ENCODE measurements around the gene C1orf198. TPM values are rescaled to one million over a fixed set of nuclear protein-coding genes. Genes with fewer than 3 reads are reported as not detected.

The C1orf198 gene
- total RNA-seq, 1 donor from 2014 or later: 48.5 TPM

GRCh38 chr1:230794431-230794830 is 73.9 kb downstream of the C1orf198 start:
- no peaks in the 10 kb centered on the region for H3K36me3 ChIP-seq
- no peak for TF ChIP-seq EZH2 (IDR thresholded peaks at IDR 0.05)
- TF ChIP-seq, protein P1, sequence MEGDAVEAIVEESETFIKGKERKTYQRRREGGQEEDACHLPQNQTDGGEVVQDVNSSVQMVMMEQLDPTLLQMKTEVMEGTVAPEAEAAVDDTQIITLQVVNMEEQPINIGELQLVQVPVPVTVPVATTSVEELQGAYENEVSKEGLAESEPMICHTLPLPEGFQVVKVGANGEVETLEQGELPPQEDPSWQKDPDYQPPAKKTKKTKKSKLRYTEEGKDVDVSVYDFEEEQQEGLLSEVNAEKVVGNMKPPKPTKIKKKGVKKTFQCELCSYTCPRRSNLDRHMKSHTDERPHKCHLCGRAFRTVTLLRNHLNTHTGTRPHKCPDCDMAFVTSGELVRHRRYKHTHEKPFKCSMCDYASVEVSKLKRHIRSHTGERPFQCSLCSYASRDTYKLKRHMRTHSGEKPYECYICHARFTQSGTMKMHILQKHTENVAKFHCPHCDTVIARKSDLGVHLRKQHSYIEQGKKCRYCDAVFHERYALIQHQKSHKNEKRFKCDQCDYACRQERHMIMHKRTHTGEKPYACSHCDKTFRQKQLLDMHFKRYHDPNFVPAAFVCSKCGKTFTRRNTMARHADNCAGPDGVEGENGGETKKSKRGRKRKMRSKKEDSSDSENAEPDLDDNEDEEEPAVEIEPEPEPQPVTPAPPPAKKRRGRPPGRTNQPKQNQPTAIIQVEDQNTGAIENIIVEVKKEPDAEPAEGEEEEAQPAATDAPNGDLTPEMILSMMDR (IDR thresholded peaks at IDR 0.05): no peak
- no peak for TF ChIP-seq EZH2phosphoT487 (IDR thresholded peaks at IDR 0.05)
- no peaks in the 10 kb centered on the region for H3F3A ChIP-seq (ENCODE audit: low read depth)
- H4K20me1 ChIP-seq (ENCODE audit: low read depth): no peaks in the 10 kb centered on the region
- H3K79me2 ChIP-seq (ENCODE audit: low read depth): no peaks in the 10 kb centered on the region
- H3K9me3 Mint-ChIP-seq: peaks cover 2% of the 10 kb centered on the region
- H3K4me1 Mint-ChIP-seq: peaks cover 24% of the 10 kb centered on the region
- H3K9ac ChIP-seq: no peak overlapping the region
- H3K27me3 Mint-ChIP-seq (ENCODE audit: insufficient read depth, low read depth): peaks cover 6% of the 10 kb centered on the region
- H3K4me3 Mint-ChIP-seq: no peak overlapping the region
- no peaks in the 10 kb centered on the region for H3K9me3 ChIP-seq (ENCODE audit: low read depth)
- no peak overlapping the region for H3K27ac ChIP-seq
- no peaks in the 10 kb centered on the region for H3K4me1 ChIP-seq
- peaks cover 20% of the 10 kb centered on the region for H3K27me3 ChIP-seq
- H3K36me3 Mint-ChIP-seq: no peaks in the 10 kb centered on the region
- no peak for DNase-seq (ENCODE audit: low spot score)
- H3K4me2 ChIP-seq: no peak overlapping the region
- no peak overlapping the region for H2AFZ ChIP-seq (replicated peaks)
- no peak overlapping the region for H3K27ac Mint-ChIP-seq
- no peak overlapping the region for H3K4me3 ChIP-seq

GRCh38 chr1:230793463-230793745 is 74.9 kb downstream of the C1orf198 start:
- no peak overlapping the region for H3K27ac ChIP-seq
- no peaks in the 10 kb centered on the region for H3K36me3 ChIP-seq
- Mint-ChIP-seq H3K36me3 (no peaks in the 10 kb centered on the region), H3K27me3 (ENCODE audit: insufficient read depth, low read depth) (peaks cover 4% of the 10 kb centered on the region), H3K9me3 (peaks cover 2% of the 10 kb centered on the region), H3K4me1 (peaks cover 22% of the 10 kb centered on the region), H3K27ac (no peak overlapping the region), H3K4me3 (no peak overlapping the region)
- H3K9me3 ChIP-seq (ENCODE audit: low read depth): no peaks in the 10 kb centered on the region
- DNase-seq (ENCODE audit: low spot score): no peak
- no peak overlapping the region for H3K4me3 ChIP-seq
- TF ChIP-seq EZH2 (IDR thresholded peaks at IDR 0.05): no peak
- no peak for TF ChIP-seq EZH2phosphoT487 (IDR thresholded peaks at IDR 0.05)
- TF ChIP-seq, protein P1 (IDR thresholded peaks at IDR 0.05): no peak
- no peak overlapping the region for H2AFZ ChIP-seq (replicated peaks)
- H3F3A ChIP-seq (ENCODE audit: low read depth): no peaks in the 10 kb centered on the region
- no peak overlapping the region for H3K9ac ChIP-seq
- H3K4me2 ChIP-seq: no peak overlapping the region
- H3K79me2 ChIP-seq (ENCODE audit: low read depth): no peaks in the 10 kb centered on the region
- H3K4me1 ChIP-seq: no peaks in the 10 kb centered on the region
- H4K20me1 ChIP-seq (ENCODE audit: low read depth): no peaks in the 10 kb centered on the region
- H3K27me3 ChIP-seq: peaks cover 17% of the 10 kb centered on the region

DNA sequence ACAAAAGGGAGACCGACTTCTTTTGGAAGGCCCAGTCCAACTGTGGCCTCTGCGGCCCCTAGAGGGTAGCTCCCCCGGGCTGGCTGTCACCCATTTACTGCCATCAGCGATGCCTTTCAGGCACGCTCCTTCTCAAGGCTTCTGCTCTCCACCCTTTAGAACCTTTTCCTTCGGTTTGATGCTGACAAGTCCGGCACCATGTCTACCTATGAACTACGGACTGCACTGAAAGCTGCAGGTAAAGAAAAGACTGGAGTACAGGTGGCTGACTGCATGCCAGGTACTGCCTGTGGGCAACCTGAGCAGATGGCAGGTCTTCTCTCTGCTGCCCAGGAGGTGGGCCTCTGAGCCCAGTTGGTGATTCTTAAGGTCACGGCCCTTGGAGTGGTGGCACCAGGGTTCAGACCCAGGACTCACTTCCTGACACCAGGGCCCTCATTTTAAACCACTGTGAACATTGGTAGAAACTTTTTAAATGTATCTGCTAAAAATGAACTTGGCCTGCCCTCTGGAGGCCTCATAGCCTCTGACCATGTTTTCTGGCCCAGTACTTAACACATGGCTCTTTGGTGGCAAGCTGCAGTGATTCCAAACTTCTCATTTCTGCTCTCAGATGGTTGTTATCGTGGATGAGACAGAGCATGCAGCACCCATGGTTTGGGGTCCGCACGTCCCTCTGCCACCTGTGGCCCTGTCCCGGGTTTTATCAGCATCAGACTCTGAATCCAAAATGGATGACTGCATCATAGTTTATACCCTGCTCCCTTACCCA is 75.4 kb downstream of the C1orf198 start:
- H3F3A ChIP-seq (ENCODE audit: low read depth): no peaks in the 10 kb centered on the region
- peaks cover 4% of the 10 kb centered on the region for H3K27me3 Mint-ChIP-seq (ENCODE audit: insufficient read depth, low read depth)

More for the DNA sequence above, 75.4 kb downstream of the C1orf198 start:
- H2AFZ ChIP-seq (replicated peaks): no peak overlapping the region
- Mint-ChIP-seq H3K4me3 (no peak overlapping the region), H3K9me3 (peaks cover 2% of the 10 kb centered on the region), H3K36me3 (no peaks in the 10 kb centered on the region), H3K27ac (no peak overlapping the region), H3K4me1 (peaks cover 21% of the 10 kb centered on the region)
- DNase-seq (ENCODE audit: low spot score): no peak
- H3K79me2 ChIP-seq (ENCODE audit: low read depth): no peaks in the 10 kb centered on the region
- no peak overlapping the region for H3K27ac ChIP-seq
- H3K4me3 ChIP-seq: no peak overlapping the region
- H3K9ac ChIP-seq: no peak overlapping the region
- no peak overlapping the region for H3K4me2 ChIP-seq
- H3K9me3 ChIP-seq (ENCODE audit: low read depth): no peaks in the 10 kb centered on the region
- TF ChIP-seq EZH2 (IDR thresholded peaks at IDR 0.05) (no peak), EZH2phosphoT487 (IDR thresholded peaks at IDR 0.05) (no peak)
- TF ChIP-seq, protein P1 (IDR thresholded peaks at IDR 0.05): no peak
- H3K4me1 ChIP-seq: no peaks in the 10 kb centered on the region
- H3K27me3 ChIP-seq: peaks cover 17% of the 10 kb centered on the region
- no peaks in the 10 kb centered on the region for H3K36me3 ChIP-seq
- H4K20me1 ChIP-seq (ENCODE audit: low read depth): no peaks in the 10 kb centered on the region

All from neural progenitor cell (in vitro differentiated cells).